ENCODE data around the gene NKX6-1. TPM values are rescaled to one million over a fixed set of nuclear protein-coding genes. Genes with fewer than 3 reads are reported as not detected.

Gene NKX6-1
- total and polyA plus RNA-seq, 12 donors, result 0.06 to 0.14 TPM; not detected in 10

GRCh38 chr4:84502333-84502954, 3.4 kb upstream of the NKX6-1 start:
- intact Hi-C loops (cut with DNase I), result loop anchor here in 1 of 2 donors (10.0 kb wide), 1 partner anchor 858 kb away; no protein-coding TSS in a partner anchor
- H3K4me3 ChIP-seq, result no peak overlapping the region
- no peaks in the 10 kb centered on the region for H3K9me3 ChIP-seq (replicated peaks in 1 of 3)
- H3K27me3 ChIP-seq, result peaks cover 89% of the 10 kb centered on the region
- no peaks in the 10 kb centered on the region for H3K36me3 ChIP-seq (replicated peaks in 1 of 2)
- WGBS, 4 donors, result 20 to 26% (median 23%) methylated on average over 14 of the region's 14 CpGs
- DNase-seq, result no peak
- peaks cover 18 to 23% of the 10 kb centered on the region in 2 donors for H3K4me1 ChIP-seq (replicated peaks in 1 of 2)
- TF ChIP-seq POLR2A (IDR thresholded peaks at IDR 0.05), result no peak
- TF ChIP-seq, protein P1, sequence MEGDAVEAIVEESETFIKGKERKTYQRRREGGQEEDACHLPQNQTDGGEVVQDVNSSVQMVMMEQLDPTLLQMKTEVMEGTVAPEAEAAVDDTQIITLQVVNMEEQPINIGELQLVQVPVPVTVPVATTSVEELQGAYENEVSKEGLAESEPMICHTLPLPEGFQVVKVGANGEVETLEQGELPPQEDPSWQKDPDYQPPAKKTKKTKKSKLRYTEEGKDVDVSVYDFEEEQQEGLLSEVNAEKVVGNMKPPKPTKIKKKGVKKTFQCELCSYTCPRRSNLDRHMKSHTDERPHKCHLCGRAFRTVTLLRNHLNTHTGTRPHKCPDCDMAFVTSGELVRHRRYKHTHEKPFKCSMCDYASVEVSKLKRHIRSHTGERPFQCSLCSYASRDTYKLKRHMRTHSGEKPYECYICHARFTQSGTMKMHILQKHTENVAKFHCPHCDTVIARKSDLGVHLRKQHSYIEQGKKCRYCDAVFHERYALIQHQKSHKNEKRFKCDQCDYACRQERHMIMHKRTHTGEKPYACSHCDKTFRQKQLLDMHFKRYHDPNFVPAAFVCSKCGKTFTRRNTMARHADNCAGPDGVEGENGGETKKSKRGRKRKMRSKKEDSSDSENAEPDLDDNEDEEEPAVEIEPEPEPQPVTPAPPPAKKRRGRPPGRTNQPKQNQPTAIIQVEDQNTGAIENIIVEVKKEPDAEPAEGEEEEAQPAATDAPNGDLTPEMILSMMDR (IDR thresholded peaks at IDR 0.05), result no peak
- no peak overlapping the region for H3K27ac ChIP-seq

GRCh38 chr4:84501721-84502267, 2.7 kb upstream of the NKX6-1 start:
- Histone ChIP-seq H3K27ac (no peak overlapping the region), H3K36me3 (replicated peaks in 1 of 2) (no peaks in the 10 kb centered on the region), H3K4me3 (no peak overlapping the region), H3K4me1 (replicated peaks in 1 of 2) (peaks cover 18 to 26% of the 10 kb centered on the region in 2 donors), H3K27me3 (peaks cover 90% of the 10 kb centered on the region), H3K9me3 (replicated peaks in 1 of 3) (no peaks in the 10 kb centered on the region)
- no peak for DNase-seq
- TF ChIP-seq, protein P1 (IDR thresholded peaks at IDR 0.05), result no peak
- TF ChIP-seq POLR2A (IDR thresholded peaks at IDR 0.05), result no peak
- WGBS, 4 donors, result 6 to 26% (median 8%) methylated on average over 9 to 33 of the region's 33 CpGs
- intact Hi-C loops (cut with DNase I), result loop anchor here in 1 of 2 donors (10.0 kb wide), 1 partner anchor 857 kb away; no protein-coding TSS in a partner anchor

GRCh38 chr4:84501202-84501503, 2.1 kb upstream of the NKX6-1 start:
- intact Hi-C loops (cut with DNase I), result loop anchor here in 1 of 2 donors (10.0 kb wide), 1 partner anchor 856 kb away; no protein-coding TSS in a partner anchor
- Histone ChIP-seq H3K4me3 (no peak overlapping the region), H3K27me3 (peaks cover 92% of the 10 kb centered on the region), H3K27ac (no peak overlapping the region), H3K4me1 (replicated peaks in 1 of 2) (peaks cover 18 to 26% of the 10 kb centered on the region in 2 donors), H3K9me3 (replicated peaks in 1 of 3) (no peaks in the 10 kb centered on the region), H3K36me3 (replicated peaks in 1 of 2) (no peaks in the 10 kb centered on the region)
- DNase-seq, result no peak
- TF ChIP-seq, protein P1 (IDR thresholded peaks at IDR 0.05), result no peak
- no peak for TF ChIP-seq POLR2A (IDR thresholded peaks at IDR 0.05)
- 4 to 8% (median 6%) methylated on average over 10 of the region's 10 CpGs for WGBS, 4 donors

GRCh38 chr4:84500386-84501201, 1.5 kb upstream of the NKX6-1 start:
- Histone ChIP-seq H3K9me3 (replicated peaks in 1 of 3) (no peaks in the 10 kb centered on the region), H3K4me3 (no peak overlapping the region), H3K4me1 (replicated peaks in 1 of 2) (peaks cover 18 to 26% of the 10 kb centered on the region in 2 donors), H3K36me3 (replicated peaks in 1 of 2) (no peaks in the 10 kb centered on the region), H3K27ac (no peak overlapping the region), H3K27me3 (peaks cover 92% of the 10 kb centered on the region)
- WGBS, 4 donors, result 14 to 23% (median 16%) methylated on average over 22 of the region's 22 CpGs
- TF ChIP-seq POLR2A (IDR thresholded peaks at IDR 0.05), result no peak
- TF ChIP-seq, protein P1 (IDR thresholded peaks at IDR 0.05), result no peak
- intact Hi-C loops (cut with DNase I), result loop anchor here in 1 of 2 donors (10.0 kb wide), 1 partner anchor 856 kb away; no protein-coding TSS in a partner anchor
- no peak for DNase-seq
